ENCODE data around the gene AKT3.

Gene AKT3

DNA sequence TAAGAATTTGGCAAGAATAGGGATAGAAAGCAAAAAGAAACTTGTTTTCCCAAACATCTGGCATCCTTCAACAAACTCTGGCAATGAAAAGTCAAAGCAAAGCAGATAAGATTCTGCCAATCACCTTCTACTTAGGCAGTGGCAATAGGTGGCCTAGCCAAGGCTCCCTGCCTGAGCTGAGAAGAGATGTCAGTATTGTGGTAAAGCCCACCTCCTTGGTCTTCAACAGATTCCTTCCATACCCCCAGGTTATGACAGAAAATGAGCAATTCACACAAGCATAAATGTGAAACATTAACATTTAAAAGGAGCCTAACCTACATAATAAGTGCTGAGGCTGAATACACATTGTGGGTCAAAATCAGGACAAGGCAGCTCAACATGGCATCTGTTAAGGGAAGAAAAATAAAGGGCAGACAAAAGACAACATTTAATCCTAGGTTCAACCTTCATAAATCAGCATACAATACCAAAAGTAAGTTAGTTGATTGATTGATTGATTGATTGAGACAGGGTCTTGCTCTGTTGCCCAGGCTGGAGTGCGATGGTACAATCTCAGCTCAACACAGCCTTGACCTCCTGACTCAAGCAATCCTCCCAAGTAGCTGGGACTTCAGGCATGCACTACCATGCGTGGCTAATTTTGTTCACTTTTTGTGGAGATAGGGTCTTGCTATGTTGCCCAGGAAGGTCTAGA lies 123.1 kb downstream of the AKT3 start:
- H3K4me3 ChIP-seq (ENCODE audit: low read length) = no peak overlapping the region
- H3K9me3 ChIP-seq (ENCODE audit: control insufficient read depth, low read length) = peaks cover 3% of the 10 kb centered on the region
- no peaks in the 10 kb centered on the region for H3K36me3 ChIP-seq (ENCODE audit: control insufficient read depth, insufficient read depth, low read length)
- H3K9ac ChIP-seq (ENCODE audit: low read length) = no peak overlapping the region
- no peaks in the 10 kb centered on the region for H3K27me3 ChIP-seq (ENCODE audit: control insufficient read depth, insufficient read depth, low read length)
- H3K4me1 ChIP-seq (ENCODE audit: control insufficient read depth, insufficient read depth, low read length) = no peaks in the 10 kb centered on the region

DNA sequence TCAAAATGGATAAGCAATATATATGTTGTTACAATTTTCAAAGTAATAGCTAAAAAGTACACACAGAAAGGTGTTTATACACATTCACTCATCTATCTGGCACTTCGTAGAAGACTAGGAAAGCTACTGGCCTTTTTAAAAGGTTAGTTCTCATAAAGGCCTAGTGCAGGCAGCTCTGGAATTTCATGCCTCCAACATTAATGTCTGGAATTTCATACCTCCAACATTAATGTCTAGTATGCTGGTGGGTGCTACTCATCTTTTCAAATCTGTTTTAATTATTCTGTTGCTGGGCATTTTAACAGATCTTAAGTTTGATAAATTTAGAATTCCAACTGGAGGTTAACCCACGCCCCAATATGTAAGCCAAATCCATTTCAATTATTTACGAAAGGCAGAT lies 124.2 kb downstream of the AKT3 start:
- Histone ChIP-seq H3K27me3 (ENCODE audit: control insufficient read depth, insufficient read depth, low read length) (no peaks in the 10 kb centered on the region), H3K36me3 (ENCODE audit: control insufficient read depth, insufficient read depth, low read length) (no peaks in the 10 kb centered on the region), H3K9me3 (ENCODE audit: control insufficient read depth, low read length) (peaks cover 3% of the 10 kb centered on the region), H3K9ac (ENCODE audit: low read length) (no peak overlapping the region), H3K4me3 (ENCODE audit: low read length) (no peak overlapping the region), H3K4me1 (ENCODE audit: control insufficient read depth, insufficient read depth, low read length) (no peaks in the 10 kb centered on the region)

DNA sequence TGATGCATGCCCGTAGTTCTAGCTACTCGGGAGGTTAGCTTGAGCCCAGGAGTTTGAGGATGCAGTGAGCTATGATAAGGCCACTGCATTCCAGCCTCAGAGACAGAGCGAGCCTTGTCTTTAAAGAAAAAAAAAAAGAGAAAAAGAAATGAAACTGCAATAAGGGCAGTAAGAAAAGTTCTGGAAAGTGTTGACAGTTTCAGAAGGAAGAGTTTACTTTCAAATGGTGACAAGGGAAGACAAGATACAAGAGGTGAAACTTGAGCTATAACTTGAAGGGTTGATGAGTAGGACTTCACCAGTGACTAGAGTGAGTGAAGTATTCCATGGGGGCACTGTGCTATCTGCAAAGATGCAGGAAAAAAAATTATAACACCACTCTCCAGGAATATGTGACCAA lies 125.0 kb downstream of the AKT3 start:
- H3K4me1 ChIP-seq (ENCODE audit: control insufficient read depth, insufficient read depth, low read length) = no peaks in the 10 kb centered on the region
- H3K36me3 ChIP-seq (ENCODE audit: control insufficient read depth, insufficient read depth, low read length) = no peaks in the 10 kb centered on the region
- H3K4me3 ChIP-seq (ENCODE audit: low read length) = no peak overlapping the region
- no peaks in the 10 kb centered on the region for H3K27me3 ChIP-seq (ENCODE audit: control insufficient read depth, insufficient read depth, low read length)
- no peak overlapping the region for H3K9ac ChIP-seq (ENCODE audit: low read length)
- H3K9me3 ChIP-seq (ENCODE audit: control insufficient read depth, low read length) = peaks cover under 1% of the 10 kb centered on the region

DNA sequence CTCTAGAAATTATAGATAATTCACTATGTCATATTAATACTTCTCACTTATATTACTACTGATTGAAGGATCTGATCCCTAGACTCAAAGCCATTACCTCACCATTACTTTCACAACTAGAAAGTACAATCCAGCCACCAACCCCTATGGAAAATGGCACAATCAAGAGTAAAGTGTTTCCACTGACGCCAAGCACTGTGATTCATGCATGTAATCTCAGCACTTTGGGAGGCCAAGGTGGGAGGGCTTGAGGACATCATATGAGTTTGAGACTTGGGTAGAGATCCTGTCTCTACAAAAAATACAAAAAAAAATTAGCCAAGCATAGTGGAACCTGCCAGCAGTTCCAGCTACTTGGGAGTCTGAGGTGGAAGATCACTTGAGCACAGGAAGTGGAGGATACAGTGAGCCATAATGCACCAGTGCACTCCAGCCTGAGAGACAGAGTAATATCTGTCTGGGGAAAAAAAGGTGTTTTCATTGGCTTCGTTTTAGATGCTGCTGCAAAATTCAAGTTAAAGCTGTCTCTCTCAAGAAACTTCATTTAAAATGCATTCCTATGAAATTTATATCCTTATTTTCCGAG lies 126.5 kb downstream of the AKT3 start:
- Histone ChIP-seq H3K27me3 (ENCODE audit: control insufficient read depth, insufficient read depth, low read length) (no peaks in the 10 kb centered on the region), H3K4me1 (ENCODE audit: control insufficient read depth, insufficient read depth, low read length) (no peaks in the 10 kb centered on the region), H3K4me3 (ENCODE audit: low read length) (no peak overlapping the region), H3K36me3 (ENCODE audit: control insufficient read depth, insufficient read depth, low read length) (no peaks in the 10 kb centered on the region), H3K9me3 (ENCODE audit: control insufficient read depth, low read length) (no peaks in the 10 kb centered on the region), H3K9ac (ENCODE audit: low read length) (no peak overlapping the region)

DNA sequence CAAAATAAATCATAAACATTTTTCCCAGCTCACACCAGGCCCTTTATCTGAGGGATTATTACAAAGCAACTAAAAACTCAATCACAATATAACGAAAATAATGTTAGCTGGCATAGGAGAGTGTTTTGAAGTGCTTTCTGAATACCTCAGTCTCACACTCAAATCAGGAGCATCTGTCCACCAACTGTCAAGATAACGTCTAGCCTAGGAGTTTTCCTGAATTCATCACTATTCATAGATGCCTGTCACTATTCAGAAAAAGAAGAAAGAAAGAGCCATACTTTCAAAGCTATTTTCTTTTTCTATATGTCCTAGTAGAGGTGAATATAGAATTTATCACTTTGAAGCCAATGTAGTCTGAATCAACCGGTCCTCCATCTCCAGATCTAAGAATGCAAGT lies 127.0 kb downstream of the AKT3 start:
- Histone ChIP-seq H3K9ac (ENCODE audit: low read length) (no peak overlapping the region), H3K27me3 (ENCODE audit: control insufficient read depth, insufficient read depth, low read length) (no peaks in the 10 kb centered on the region), H3K36me3 (ENCODE audit: control insufficient read depth, insufficient read depth, low read length) (no peaks in the 10 kb centered on the region), H3K4me1 (ENCODE audit: control insufficient read depth, insufficient read depth, low read length) (no peaks in the 10 kb centered on the region), H3K4me3 (ENCODE audit: low read length) (no peak overlapping the region), H3K9me3 (ENCODE audit: control insufficient read depth, low read length) (no peaks in the 10 kb centered on the region)

DNA sequence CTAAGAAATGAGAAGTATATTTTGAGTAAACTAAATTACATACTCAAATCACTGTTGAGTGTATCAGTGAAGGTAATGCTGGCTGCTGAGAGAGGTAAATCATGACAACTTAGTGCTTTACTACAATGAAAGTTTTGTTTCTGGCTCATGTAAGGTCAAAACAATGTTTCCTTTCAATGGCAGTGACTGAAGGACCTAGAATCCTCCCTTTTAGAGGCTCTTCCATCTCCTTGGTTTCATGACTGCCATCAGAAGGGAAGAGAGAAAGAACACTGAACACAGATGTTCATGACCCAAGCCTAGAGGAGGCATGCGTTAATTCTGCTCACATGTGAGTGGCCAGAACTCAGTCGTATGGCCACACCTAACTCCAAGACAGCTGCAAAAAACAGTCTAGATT lies 130.6 kb downstream of the AKT3 start:
- H3K9me3 ChIP-seq (ENCODE audit: control insufficient read depth, low read length) = no peaks in the 10 kb centered on the region
- H3K4me1 ChIP-seq (ENCODE audit: control insufficient read depth, insufficient read depth, low read length) = no peaks in the 10 kb centered on the region
- H3K9ac ChIP-seq (ENCODE audit: low read length) = no peak overlapping the region
- H3K27me3 ChIP-seq (ENCODE audit: control insufficient read depth, insufficient read depth, low read length) = no peaks in the 10 kb centered on the region
- no peaks in the 10 kb centered on the region for H3K36me3 ChIP-seq (ENCODE audit: control insufficient read depth, insufficient read depth, low read length)
- H3K4me3 ChIP-seq (ENCODE audit: low read length) = no peak overlapping the region

DNA sequence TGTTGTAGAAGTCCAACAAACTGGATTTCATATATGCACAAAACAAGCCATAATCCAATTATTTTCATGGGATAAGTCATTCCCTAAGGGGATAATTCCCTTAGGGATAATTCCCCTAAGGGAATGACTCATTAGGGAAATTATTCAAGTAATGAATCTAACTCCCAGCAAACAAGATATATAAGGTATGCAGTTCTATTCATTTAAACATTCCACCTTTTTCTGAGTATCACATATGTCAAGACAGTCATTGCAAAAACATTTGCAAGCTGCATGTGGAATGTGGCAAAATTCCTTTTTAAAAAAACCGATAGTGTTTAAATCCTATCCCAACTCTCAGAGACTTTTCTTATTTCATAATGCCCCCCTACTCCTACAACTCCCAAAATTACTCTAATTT lies 131.2 kb downstream of the AKT3 start:
- H3K9ac ChIP-seq (ENCODE audit: low read length) = no peak overlapping the region
- H3K4me1 ChIP-seq (ENCODE audit: control insufficient read depth, insufficient read depth, low read length) = no peaks in the 10 kb centered on the region
- no peaks in the 10 kb centered on the region for H3K27me3 ChIP-seq (ENCODE audit: control insufficient read depth, insufficient read depth, low read length)
- no peak overlapping the region for H3K4me3 ChIP-seq (ENCODE audit: low read length)
- no peaks in the 10 kb centered on the region for H3K36me3 ChIP-seq (ENCODE audit: control insufficient read depth, insufficient read depth, low read length)
- H3K9me3 ChIP-seq (ENCODE audit: control insufficient read depth, low read length) = no peaks in the 10 kb centered on the region

DNA sequence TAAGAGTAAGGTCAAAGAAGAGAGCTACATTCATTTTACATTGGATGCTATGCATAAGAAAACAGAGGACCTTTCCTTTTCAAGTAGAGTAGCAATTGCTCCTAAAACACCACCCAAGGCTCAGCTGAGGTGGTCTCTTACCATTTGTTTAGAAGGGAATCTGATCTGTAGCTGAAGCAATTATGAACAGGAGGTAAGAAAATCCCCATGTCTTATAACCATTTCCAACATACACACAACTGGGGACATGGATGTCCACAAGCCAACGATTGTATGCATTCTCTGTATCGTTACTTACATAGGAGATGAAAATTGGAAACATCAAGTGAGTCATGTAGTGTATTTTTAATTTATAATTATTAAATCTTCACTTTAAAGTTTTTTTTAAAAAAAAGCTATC lies 132.0 kb downstream of the AKT3 start:
- no peak overlapping the region for H3K4me3 ChIP-seq (ENCODE audit: low read length)
- no peak overlapping the region for H3K9ac ChIP-seq (ENCODE audit: low read length)
- H3K9me3 ChIP-seq (ENCODE audit: control insufficient read depth, low read length) = no peaks in the 10 kb centered on the region
- H3K27me3 ChIP-seq (ENCODE audit: control insufficient read depth, insufficient read depth, low read length) = no peaks in the 10 kb centered on the region
- H3K4me1 ChIP-seq (ENCODE audit: control insufficient read depth, insufficient read depth, low read length) = no peaks in the 10 kb centered on the region
- no peaks in the 10 kb centered on the region for H3K36me3 ChIP-seq (ENCODE audit: control insufficient read depth, insufficient read depth, low read length)

DNA sequence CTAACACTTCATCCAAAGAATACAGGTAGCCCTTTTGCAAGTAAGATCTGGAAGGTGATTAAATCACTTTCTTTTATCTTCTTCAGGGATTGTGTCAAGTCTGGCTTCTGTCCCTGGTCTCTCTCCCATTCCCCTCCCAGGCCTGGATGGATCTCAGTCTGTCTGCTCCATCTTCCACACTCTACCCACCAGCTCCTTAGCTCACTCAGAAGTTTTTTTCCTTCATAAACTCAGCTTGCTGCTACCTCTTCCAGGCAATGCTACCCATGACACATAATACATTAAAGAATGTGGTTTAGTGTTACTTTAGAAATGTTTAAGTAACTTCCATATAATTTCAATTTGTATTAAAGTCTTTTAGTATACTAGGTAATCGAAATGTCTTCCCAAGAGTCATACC lies 133.1 kb downstream of the AKT3 start:
- H3K27me3 ChIP-seq (ENCODE audit: control insufficient read depth, insufficient read depth, low read length) = no peaks in the 10 kb centered on the region
- H3K4me3 ChIP-seq (ENCODE audit: low read length) = no peak overlapping the region
- H3K36me3 ChIP-seq (ENCODE audit: control insufficient read depth, insufficient read depth, low read length) = no peaks in the 10 kb centered on the region
- H3K9ac ChIP-seq (ENCODE audit: low read length) = no peak overlapping the region
- H3K4me1 ChIP-seq (ENCODE audit: control insufficient read depth, insufficient read depth, low read length) = no peaks in the 10 kb centered on the region
- H3K9me3 ChIP-seq (ENCODE audit: control insufficient read depth, low read length) = no peaks in the 10 kb centered on the region

DNA sequence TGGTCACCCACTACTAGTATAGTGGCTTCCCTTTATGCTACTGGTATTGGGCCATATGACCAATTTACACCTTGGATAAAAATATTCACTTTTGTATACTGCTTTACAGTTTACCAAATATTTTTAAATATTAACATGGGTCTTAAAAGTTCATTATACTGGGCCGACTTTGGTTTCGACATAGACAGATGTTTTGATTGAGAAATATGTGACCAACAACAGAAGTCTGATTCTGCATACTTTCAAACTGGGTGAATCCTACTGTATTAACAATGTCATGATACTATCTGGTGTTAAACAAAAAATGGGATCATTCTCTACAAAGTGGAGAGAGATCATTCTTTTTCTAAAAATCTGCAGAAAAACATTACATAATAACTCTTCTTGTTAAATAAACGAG lies 134.8 kb downstream of the AKT3 start:
- H3K4me1 ChIP-seq (ENCODE audit: control insufficient read depth, insufficient read depth, low read length) = no peaks in the 10 kb centered on the region
- H3K27me3 ChIP-seq (ENCODE audit: control insufficient read depth, insufficient read depth, low read length) = no peaks in the 10 kb centered on the region

DNA sequence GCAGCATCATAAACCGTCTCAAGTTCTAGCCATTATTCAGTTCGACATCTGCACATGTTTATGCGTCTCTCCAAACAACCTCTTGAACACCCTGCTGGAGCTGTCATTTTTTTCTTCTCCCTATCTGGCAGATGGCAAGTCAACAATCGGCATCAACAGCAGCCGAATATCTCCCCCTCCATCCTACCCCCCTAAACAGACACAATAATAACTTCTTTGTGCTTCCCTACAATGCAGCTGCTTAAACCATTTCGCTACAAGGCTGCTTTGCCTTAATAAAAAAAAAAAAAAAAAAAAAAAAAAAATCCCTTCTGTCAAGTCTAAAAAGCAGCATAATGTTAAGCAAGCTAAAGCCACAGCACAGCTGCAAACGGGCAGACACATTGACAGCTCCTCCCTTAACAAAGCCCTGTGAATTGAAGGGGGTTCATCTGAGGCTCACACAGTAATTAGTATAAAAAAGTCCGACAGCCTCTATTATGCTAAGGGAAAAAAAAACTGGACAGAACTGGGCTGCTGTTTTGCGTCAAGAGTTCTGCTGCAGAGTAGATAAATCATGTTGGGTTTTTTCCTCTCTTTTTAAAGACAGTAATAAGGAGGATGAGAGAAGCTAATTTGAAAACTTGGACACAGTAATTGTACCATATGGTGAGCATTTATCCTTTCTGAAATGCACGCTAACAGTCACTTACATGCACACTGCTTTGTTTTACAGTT lies 136.4 kb downstream of the AKT3 start:
- Histone ChIP-seq H3K9ac (ENCODE audit: low read length) (no peak overlapping the region), H3K4me3 (ENCODE audit: low read length) (no peak overlapping the region), H3K4me1 (ENCODE audit: control insufficient read depth, insufficient read depth, low read length) (no peaks in the 10 kb centered on the region), H3K27me3 (ENCODE audit: control insufficient read depth, insufficient read depth, low read length) (no peaks in the 10 kb centered on the region), H3K36me3 (ENCODE audit: control insufficient read depth, insufficient read depth, low read length) (no peaks in the 10 kb centered on the region), H3K9me3 (ENCODE audit: control insufficient read depth, low read length) (no peaks in the 10 kb centered on the region)

More for the DNA sequence above, 134.8 kb downstream of the AKT3 start:
- no peak overlapping the region for H3K9ac ChIP-seq (ENCODE audit: low read length)
- no peaks in the 10 kb centered on the region for H3K9me3 ChIP-seq (ENCODE audit: control insufficient read depth, low read length)
- no peak overlapping the region for H3K4me3 ChIP-seq (ENCODE audit: low read length)
- no peaks in the 10 kb centered on the region for H3K36me3 ChIP-seq (ENCODE audit: control insufficient read depth, insufficient read depth, low read length)

DNA sequence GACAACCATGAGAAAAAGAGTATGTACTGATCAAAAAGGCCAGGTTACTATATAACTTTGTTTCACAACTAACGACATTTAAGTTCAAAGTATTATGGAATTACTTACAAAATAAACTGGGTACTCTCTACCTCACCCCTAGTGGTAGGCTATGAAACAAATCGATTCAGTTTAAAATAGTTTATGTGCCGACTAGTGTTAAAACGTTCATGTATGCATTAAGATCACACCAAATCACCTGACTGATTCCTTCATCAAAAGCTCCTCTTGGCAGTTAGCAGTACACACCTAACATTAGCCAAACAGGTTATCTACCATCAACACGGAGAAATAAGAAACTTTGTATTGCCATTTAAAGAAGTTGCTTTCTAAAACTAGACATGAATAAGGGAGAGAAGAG lies 137.1 kb downstream of the AKT3 start:
- no peaks in the 10 kb centered on the region for H3K4me1 ChIP-seq (ENCODE audit: control insufficient read depth, insufficient read depth, low read length)
- no peaks in the 10 kb centered on the region for H3K27me3 ChIP-seq (ENCODE audit: control insufficient read depth, insufficient read depth, low read length)
- H3K4me3 ChIP-seq (ENCODE audit: low read length) = no peak overlapping the region
- no peaks in the 10 kb centered on the region for H3K9me3 ChIP-seq (ENCODE audit: control insufficient read depth, low read length)
- no peak overlapping the region for H3K9ac ChIP-seq (ENCODE audit: low read length)
- H3K36me3 ChIP-seq (ENCODE audit: control insufficient read depth, insufficient read depth, low read length) = no peaks in the 10 kb centered on the region

All from mucosa of stomach (tissue), 1 donor.